Measurements from ENCODE around the gene MRI1.

The MRI1 gene

GRCh38 chr19:13764101-13764807 is at the start of gene MRI1:
Gene MRI1 (plus strand): TSS chr19:13764522. CDS start chr19:13764589, 67 bp downstream.
- TF ChIP-seq CTCF (IDR thresholded peaks at IDR 0.05; ENCODE audit: insufficient read depth, low read depth, low read length, missing control alignments): peak; percentile 12
- DNase-seq (ENCODE audit: low read depth): peak; percentile 67
- peak within 1 kb of the TSS; percentile 75 for H3K4me3 ChIP-seq (ENCODE audit: low read length)

GRCh38 chr19:13717194-13717643 is 47.1 kb upstream of the MRI1 start:
- TF ChIP-seq CTCF (IDR thresholded peaks at IDR 0.05; ENCODE audit: insufficient read depth, low read depth, low read length, missing control alignments): no peak
- no peak overlapping the region for H3K4me3 ChIP-seq (ENCODE audit: low read length)
- no peak for DNase-seq (ENCODE audit: low read depth)

GRCh38 chr19:13718733-13719132 is 45.6 kb upstream of the MRI1 start:
- peak; percentile 28 for TF ChIP-seq CTCF (IDR thresholded peaks at IDR 0.05; ENCODE audit: insufficient read depth, low read depth, low read length, missing control alignments)

GRCh38 chr19:13722146-13722545 is 42.2 kb upstream of the MRI1 start:
- no peak for TF ChIP-seq CTCF (IDR thresholded peaks at IDR 0.05; ENCODE audit: insufficient read depth, low read depth, low read length, missing control alignments)
- no peak overlapping the region for H3K4me3 ChIP-seq (ENCODE audit: low read length)
- DNase-seq (ENCODE audit: low read depth): no peak

More at GRCh38 chr19:13718733-13719132, 45.6 kb upstream of the MRI1 start:
- H3K4me3 ChIP-seq (ENCODE audit: low read length): no peak overlapping the region
- peak; percentile 20 for DNase-seq (ENCODE audit: low read depth)

GRCh38 chr19:13723206-13723605 is 41.1 kb upstream of the MRI1 start:
- no peak for TF ChIP-seq CTCF (IDR thresholded peaks at IDR 0.05; ENCODE audit: insufficient read depth, low read depth, low read length, missing control alignments)
- no peak overlapping the region for H3K4me3 ChIP-seq (ENCODE audit: low read length)
- DNase-seq (ENCODE audit: low read depth): peak; percentile 22

GRCh38 chr19:13726323-13726722 is 38.0 kb upstream of the MRI1 start:
- DNase-seq (ENCODE audit: low read depth): no peak
- TF ChIP-seq CTCF (IDR thresholded peaks at IDR 0.05; ENCODE audit: insufficient read depth, low read depth, low read length, missing control alignments): no peak
- no peak overlapping the region for H3K4me3 ChIP-seq (ENCODE audit: low read length)

GRCh38 chr19:13727798-13728197 is 36.5 kb upstream of the MRI1 start:
- TF ChIP-seq CTCF (IDR thresholded peaks at IDR 0.05; ENCODE audit: insufficient read depth, low read depth, low read length, missing control alignments): no peak
- H3K4me3 ChIP-seq (ENCODE audit: low read length): no peak overlapping the region
- no peak for DNase-seq (ENCODE audit: low read depth)
